Measurements from ENCODE around the gene MYO1G. TPM values are rescaled to one million over a fixed set of nuclear protein-coding genes. Genes with fewer than 3 reads are reported as not detected.

The MYO1G gene
- total RNA-seq, 4 donors from 2014 or later: 1.1 to 3.0 (median 2.2) TPM

GRCh38 chr7:45013465-45013967, 34.7 kb upstream of the MYO1G start:
- DNase-seq (ENCODE audit: low spot score in 2 of 2): no peak
- intact Hi-C loops (cut with DNase I; ENCODE audit: low total_unique reads): no loop called here
- TF ChIP-seq POLR2A (IDR thresholded peaks at IDR 0.05): no peak
- TF ChIP-seq CTCF (IDR thresholded peaks at IDR 0.05): no peak
- no peak overlapping the region for H3K4me3 ChIP-seq (ENCODE audit: low read depth, poor library complexity, severe bottlenecking)
- 53 to 60% methylated on average over 2 of the region's 2 CpGs for WGBS, 2 donors

GRCh38 chr7:45007571-45008328, 28.9 kb upstream of the MYO1G start:
- no peak overlapping the region for H3K4me3 ChIP-seq (ENCODE audit: low read depth, poor library complexity, severe bottlenecking)
- TF ChIP-seq POLR2A (IDR thresholded peaks at IDR 0.05) (no peak), CTCF (IDR thresholded peaks at IDR 0.05) (no peak)
- DNase-seq (ENCODE audit: low spot score in 2 of 2): no peak
- 92 to 97% methylated on average over 7 of the region's 7 CpGs for WGBS, 2 donors
- intact Hi-C loops (cut with DNase I; ENCODE audit: low total_unique reads): no loop called here

- intact Hi-C loops (cut with DNase I; ENCODE audit: low total_unique reads): no loop called here
- no peak overlapping the region for H3K4me3 ChIP-seq (ENCODE audit: low read depth, poor library complexity, severe bottlenecking)
- TF ChIP-seq CTCF (IDR thresholded peaks at IDR 0.05): no peak
- no peak for TF ChIP-seq POLR2A (IDR thresholded peaks at IDR 0.05)
- 68 to 83% methylated on average over 7 of the region's 7 CpGs for WGBS, 2 donors
- DNase-seq (ENCODE audit: low spot score in 2 of 2): no peak
These were observed 28.3 kb upstream of the MYO1G start for GRCh38 chr7:45007106-45007505.

- no peak overlapping the region for H3K4me3 ChIP-seq (ENCODE audit: low read depth, poor library complexity, severe bottlenecking)
- DNase-seq (ENCODE audit: low spot score in 2 of 2): no peak
- TF ChIP-seq POLR2A (IDR thresholded peaks at IDR 0.05) (no peak), CTCF (IDR thresholded peaks at IDR 0.05) (no peak)
- 95% methylated on average over 4 of the region's 4 CpGs for WGBS, 2 donors
- intact Hi-C loops (cut with DNase I; ENCODE audit: low total_unique reads): no loop called here
These were observed 25.0 kb upstream of the MYO1G start for GRCh38 chr7:45003789-45004188.

- DNase-seq (ENCODE audit: low spot score in 2 of 2): no peak
- no peak overlapping the region for H3K4me3 ChIP-seq (ENCODE audit: low read depth, poor library complexity, severe bottlenecking)
- intact Hi-C loops (cut with DNase I; ENCODE audit: low total_unique reads): no loop called here
- TF ChIP-seq CTCF (IDR thresholded peaks at IDR 0.05) (no peak), POLR2A (IDR thresholded peaks at IDR 0.05) (no peak)
- WGBS, 2 donors: 23 to 33% methylated on average over 2 of the region's 2 CpGs
These were observed 23.0 kb upstream of the MYO1G start for GRCh38 chr7:45001826-45002225.
